GM12878 (cell line): ENCODE measurements around the gene C19orf47.

Source experiments
- CBX5 ChIP-seq: sonication (generic); IDR thresholded peaks from 2 replicates; pipeline ENCODE4 v1.6.1; 2016; ENCODE audit warnings: low read depth, moderate library complexity, mild to moderate bottlenecking, inconsistent platforms
- CTCF ChIP-seq, 3 experiments: IDR thresholded peaks in 2 of 3; conservative IDR thresholded peaks in 1 of 3; 2 replicates each; pipeline ENCODE4 v1.5.1; 2011; ENCODE audit warnings: low read depth in 3 of 3, low read length in 3 of 3, mild to moderate bottlenecking in 3 of 3, control low read depth in 2 of 3, moderate library complexity in 2 of 3, inconsistent platforms in 1 of 3, mixed read lengths in 1 of 3; ENCODE audit not compliant: control insufficient read depth in 2 of 3, insufficient read depth in 1 of 3; ENCODE audit errors: extremely low read depth in 1 of 3
- EZH2 ChIP-seq: IDR thresholded peaks from 2 replicates; pipeline ENCODE4 v1.6.1; 2012; ENCODE audit warnings: low read depth, mild to moderate bottlenecking, control low read depth, inconsistent platforms, low read length, borderline replicate concordance; ENCODE audit not compliant: control insufficient read depth
- MYC ChIP-seq: IDR thresholded peaks from 2 replicates; pipeline ENCODE4 v1.6.1; 2011; ENCODE audit warnings: mild to moderate bottlenecking, low read length, moderate library complexity, inconsistent platforms; ENCODE audit not compliant: insufficient read depth, insufficient replicate concordance, insufficient read length, severe bottlenecking
- POLR2A ChIP-seq: IDR thresholded peaks from 2 replicates; pipeline ENCODE4 v1.6.1; 2011; ENCODE audit warnings: low read depth, mild to moderate bottlenecking, low read length
- RAD51 ChIP-seq: fragments of 450-650 bp; IDR thresholded peaks from 2 replicates; pipeline ENCODE4 v1.6.1; 2016; ENCODE audit warnings: moderate library complexity, mild to moderate bottlenecking, inconsistent platforms
- REST ChIP-seq: IDR thresholded peaks from 2 replicates; pipeline ENCODE4 v1.6.1; 2012; ENCODE audit warnings: mild to moderate bottlenecking, low read depth, low read length
- SP1 ChIP-seq: IDR thresholded peaks from one replicate; pipeline ENCODE4 v1.6.1; 2011; ENCODE audit warnings: low read depth, low read length
- TCF7 ChIP-seq: IDR thresholded peaks from 2 replicates; pipeline ENCODE4 v1.6.1; 2014; ENCODE audit warnings: antibody characterized with exemption, borderline replicate concordance
- ZBTB33 ChIP-seq: fragments of 450-650 bp; IDR thresholded peaks from 2 replicates; pipeline ENCODE4 v1.6.1; 2017; ENCODE audit warnings: mild to moderate bottlenecking

- no peak for TF ChIP-seq ZBTB33
- no peak for TF ChIP-seq EZH2
- TF ChIP-seq CTCF (IDR thresholded peaks at IDR 0.05 in 2 of 3, conservative IDR thresholded peaks at IDR 0.05 in 1 of 3; ENCODE audit: control insufficient read depth in 2 of 3, extremely low read depth in 1 of 3, insufficient read depth in 1 of 3, low read depth in 3 of 3, low read length in 3 of 3), result no peak
- no peak for TF ChIP-seq POLR2A
- TF ChIP-seq RAD51, result no peak
- TF ChIP-seq CBX5, result no peak
- TF ChIP-seq MYC, result no peak
- TF ChIP-seq REST, result no peak
- TF ChIP-seq TCF7, result no peak
- TF ChIP-seq SP1, result no peak
These were observed 24.5 kb downstream of the C19orf47 start for GRCh38 chr19:40323705-40324104.
